OCI-LY7 (cell line): ENCODE data around the gene VWA2.

Experiments
- CTCF ChIP-seq: fragments of 200-600 bp; sonication (generic); conservative IDR thresholded peaks from 2 replicates; pipeline ENCODE4 v1.5.1; 2014; ENCODE audit warnings: mild to moderate bottlenecking, antibody characterized with exemption, low read length, moderate library complexity, mixed read lengths
- EZH2phosphoT487 ChIP-seq: fragments of 200-600 bp; sonication (generic); IDR thresholded peaks from 2 replicates; pipeline ENCODE4 v1.6.1; 2018; ENCODE audit warnings: low read depth, borderline replicate concordance, mild to moderate bottlenecking, mixed run types, antibody characterized with exemption, low read length, moderate library complexity, mixed read lengths

GRCh38 chr10:114199239-114199638 lies 39.8 kb upstream of the VWA2 start:
- TF ChIP-seq CTCF, result no peak
- no peak for TF ChIP-seq EZH2phosphoT487
